H9 (cell line): ENCODE data around the gene ECE2. TPM values are rescaled to one million over a fixed set of nuclear protein-coding genes. Genes with fewer than 3 reads are reported as not detected.

ENCODE experiments used
- DNase-seq: peaks from one replicate; pipeline ENCODE4 v3.0.0-alpha.2; 2017
- H2AFZ ChIP-seq: one replicate; pipeline ENCODE4 v1.6.1; 2013; ENCODE audit warnings: mild to moderate bottlenecking, low read length, control low read depth, moderate library complexity
- H2AK5ac ChIP-seq: 2 replicates; pipeline ENCODE4 v1.6.1; 2013; ENCODE audit warnings: low read length, control low read depth, mixed read lengths; ENCODE audit not compliant: insufficient read length
- H2BK120ac ChIP-seq: one replicate; pipeline ENCODE4 v1.6.1; 2013; ENCODE audit warnings: low read depth, mild to moderate bottlenecking, low read length, control low read depth, inconsistent platforms; ENCODE audit not compliant: poor library complexity, severe bottlenecking
- H2BK12ac ChIP-seq: 2 replicates; pipeline ENCODE4 v1.6.1; 2013; ENCODE audit warnings: low read length, control low read depth, mixed read lengths, low read depth; ENCODE audit not compliant: insufficient read length
- H2BK15ac ChIP-seq: 2 replicates; pipeline ENCODE4 v1.6.1; 2013; ENCODE audit warnings: low read depth, low read length, control low read depth
- H2BK20ac ChIP-seq: one replicate; pipeline ENCODE4 v1.6.1; 2013; ENCODE audit warnings: low read depth, mild to moderate bottlenecking, low read length, control low read depth, inconsistent platforms; ENCODE audit not compliant: poor library complexity, severe bottlenecking
- H2BK5ac ChIP-seq: 2 replicates; pipeline ENCODE4 v1.6.1; 2013; ENCODE audit warnings: low read length, control low read depth, mixed read lengths; ENCODE audit not compliant: insufficient read length
- H3K14ac ChIP-seq: 2 replicates; pipeline ENCODE4 v1.6.1; 2013; ENCODE audit warnings: low read length, control low read depth; ENCODE audit not compliant: insufficient read depth
- H3K18ac ChIP-seq: 2 replicates; pipeline ENCODE4 v1.6.1; 2013; ENCODE audit warnings: low read depth, mild to moderate bottlenecking, mixed read lengths, low read length, control low read depth; ENCODE audit not compliant: insufficient read length
- H3K23ac ChIP-seq: 2 replicates; pipeline ENCODE4 v1.6.1; 2013; ENCODE audit warnings: low read length, control low read depth, mixed read lengths, low read depth; ENCODE audit not compliant: insufficient read length
- H3K23me2 ChIP-seq: 2 replicates; pipeline ENCODE4 v1.6.1; 2013; ENCODE audit warnings: low read depth, mild to moderate bottlenecking, mixed read lengths, low read length, control low read depth; ENCODE audit not compliant: insufficient read length, poor library complexity, severe bottlenecking
- H3K27ac ChIP-seq: 2 replicates; pipeline ENCODE4 v1.5.1; 2013; ENCODE audit warnings: low read length, control low read depth, mixed read lengths, low read depth; ENCODE audit not compliant: insufficient read length
- H3K27me3 ChIP-seq: 2 replicates; pipeline ENCODE4 v1.6.1; 2013; ENCODE audit warnings: low read length, control low read depth, inconsistent platforms; ENCODE audit not compliant: insufficient read depth
- H3K4ac ChIP-seq: 2 replicates; pipeline ENCODE4 v1.6.1; 2013; ENCODE audit warnings: low read depth, mild to moderate bottlenecking, control low read depth, inconsistent platforms, low read length, moderate library complexity
- H3K4me1 ChIP-seq: 2 replicates; pipeline ENCODE4 v1.6.1; 2013; ENCODE audit warnings: low read length, control low read depth, inconsistent platforms; ENCODE audit not compliant: insufficient read depth
- H3K4me2 ChIP-seq: 2 replicates; pipeline ENCODE4 v1.6.1; 2013; ENCODE audit warnings: low read length, control low read depth, mixed read lengths; ENCODE audit not compliant: insufficient read length, insufficient read depth
- H3K56ac ChIP-seq: 2 replicates; pipeline ENCODE4 v1.6.1; 2013; ENCODE audit warnings: low read depth, mild to moderate bottlenecking, mixed read lengths, low read length, control low read depth; ENCODE audit not compliant: insufficient read length
- H3K79me1 ChIP-seq: 2 replicates; pipeline ENCODE4 v1.6.1; 2013; ENCODE audit warnings: low read depth, mild to moderate bottlenecking, moderate library complexity, low read length, control low read depth, inconsistent platforms; ENCODE audit not compliant: insufficient read depth, poor library complexity, severe bottlenecking
- H3K79me2 ChIP-seq: 2 replicates; pipeline ENCODE4 v1.6.1; 2013; ENCODE audit warnings: low read length, control low read depth, inconsistent platforms; ENCODE audit not compliant: insufficient read depth
- H3K9ac ChIP-seq: 2 replicates; pipeline ENCODE4 v1.6.1; 2013; ENCODE audit warnings: low read length, control low read depth, mixed read lengths; ENCODE audit not compliant: insufficient read length; ENCODE audit errors: extremely low read depth
- H3K9me3 ChIP-seq: one replicate; pipeline ENCODE4 v1.6.1; 2013; ENCODE audit warnings: low read depth, low read length, inconsistent platforms; ENCODE audit not compliant: control insufficient read depth
- H3T11ph ChIP-seq: one replicate; pipeline ENCODE4 v1.6.1; 2013; ENCODE audit warnings: mild to moderate bottlenecking, low read length, control low read depth, inconsistent platforms
- H4K20me1 ChIP-seq: one replicate; pipeline ENCODE4 v1.6.1; 2013; ENCODE audit not compliant: control insufficient read depth, insufficient read length, insufficient read depth
- H4K5ac ChIP-seq: 2 replicates; pipeline ENCODE4 v1.6.1; 2013; ENCODE audit warnings: low read depth, mild to moderate bottlenecking, mixed read lengths, low read length, control low read depth; ENCODE audit not compliant: insufficient read length
- H4K8ac ChIP-seq: replicated peaks from 2 replicates; pipeline ENCODE4 v1.6.1; 2013; ENCODE audit warnings: low read length, control low read depth, mixed read lengths, low read depth; ENCODE audit not compliant: insufficient read length
- H4K91ac ChIP-seq: 2 replicates; pipeline ENCODE4 v1.6.1; 2013; ENCODE audit warnings: low read depth, mild to moderate bottlenecking, moderate library complexity, mixed read lengths, low read length, control low read depth; ENCODE audit not compliant: insufficient read length
- H3K27ac Mint-ChIP-seq, 3 experiments: 2 replicates in 2 of 3; 3 replicates in 1 of 3; pipeline ENCODE4 v1.8.0; 2020 to 2021; ENCODE audit warnings: mixed read lengths in 3 of 3, mild to moderate bottlenecking in 1 of 3, moderate library complexity in 1 of 3
- H3K27me3 Mint-ChIP-seq: 2 replicates; pipeline ENCODE4 v1.8.0; 2021; ENCODE audit warnings: low read depth, mild to moderate bottlenecking, moderate library complexity, mixed read lengths
- H3K36me3 Mint-ChIP-seq, 3 experiments: 2 replicates in 2 of 3; 3 replicates in 1 of 3; pipeline ENCODE4 v1.8.0; 2020 to 2021; ENCODE audit warnings: low read depth in 3 of 3, mixed read lengths in 3 of 3; ENCODE audit not compliant: insufficient read depth in 1 of 3
- H3K4me1 Mint-ChIP-seq, 2 experiments: 2 replicates each; pipeline ENCODE4 v1.8.0; 2020; ENCODE audit warnings: mixed read lengths in 2 of 2
- H3K4me3 Mint-ChIP-seq, 2 experiments: 2 replicates in 1 of 2; 3 replicates in 1 of 2; pipeline ENCODE4 v1.8.0; 2020 to 2021; ENCODE audit warnings: mild to moderate bottlenecking in 2 of 2, mixed read lengths in 2 of 2, moderate library complexity in 1 of 2
- H3K9me3 Mint-ChIP-seq, 2 experiments: 2 replicates in 1 of 2; 3 replicates in 1 of 2; pipeline ENCODE4 v1.8.0; 2020; ENCODE audit warnings: mild to moderate bottlenecking in 2 of 2, mixed read lengths in 2 of 2, moderate library complexity in 1 of 2
- CTCF ChIP-seq: fragments of 200-600 bp; sonication (generic); conservative IDR thresholded peaks from 3 replicates; pipeline ENCODE4 v1.8.0; 2021; ENCODE audit warnings: antibody characterized with exemption, mild to moderate bottlenecking
- WGBS: extraction: QIAGEN DNeasy Blood & Tissue Kit; methylation state at CpG from one replicate; pipeline ENCODE4 v1.1.7; 2013; ENCODE audit warnings: missing lambda C conversion rate, low lambda C conversion rate, mixed read lengths; ENCODE audit not compliant: insufficient read length; ENCODE audit errors: extremely low coverage; 5-methylcytosine and 5-hydroxymethylcytosine counted together
- total RNA-seq: library from RNA; stranded (reverse); gene quantifications from 2 replicates; pipeline ENCODE4 v1.2.1, GENCODE V29; 2021

Gene ECE2
- total RNA-seq, 1 experiment from 2014 or later, result not detected

- Histone ChIP-seq H3K9me3 (no peaks in the 10 kb centered on the region), H4K5ac (no peak within 1 kb of the TSS), H2BK15ac (no peak within 1 kb of the TSS), H3K4me1 (no peaks in the 10 kb centered on the region), H3K79me1 (no peaks in the 10 kb centered on the region), H3K23ac (no peak within 1 kb of the TSS), H3K27me3 (peaks cover 37% of the 10 kb centered on the region), H4K20me1 (no peaks in the 10 kb centered on the region), H3K18ac (no peak within 1 kb of the TSS), H3K14ac (no peak within 1 kb of the TSS), H3T11ph (no peak within 1 kb of the TSS), H3K4ac (no peak within 1 kb of the TSS), H2AFZ (no peak within 1 kb of the TSS), H3K56ac (no peak within 1 kb of the TSS), H3K4me2 (peak within 1 kb of the TSS; percentile 65), H3K27ac (no peak within 1 kb of the TSS), H2BK12ac (no peak within 1 kb of the TSS), H2AK5ac (no peak within 1 kb of the TSS), H2BK120ac (no peak within 1 kb of the TSS), H2BK20ac (no peak within 1 kb of the TSS), H3K79me2 (no peaks in the 10 kb centered on the region), H3K9ac (no peak within 1 kb of the TSS), H4K91ac (no peak within 1 kb of the TSS), H4K8ac (no peak within 1 kb of the TSS), H3K23me2 (peaks cover 15% of the 10 kb centered on the region), H2BK5ac (no peak within 1 kb of the TSS)
- Mint-ChIP-seq H3K9me3 (no peaks in the 10 kb centered on the region), H3K27ac (no peak within 1 kb of the TSS), H3K27me3 (peaks cover 77% of the 10 kb centered on the region), H3K36me3 (no peaks in the 10 kb centered on the region), H3K4me1 (peaks cover 2 to 6% of the 10 kb centered on the region in 2 experiments), H3K4me3 (peak within 1 kb of the TSS; percentile 65 to 77)
- peak; percentile 82 for DNase-seq
- TF ChIP-seq CTCF, result peak; percentile 46
- WGBS, result no CpG with 5 or more reads among the region's 66 CpGs
These were observed 46.3 kb upstream of the ECE2 start, which contains the start of gene VWA5B2 for GRCh38 chr3:184229394-184230080. Gene VWA5B2, plus strand, starts transcription at chr3:184229585. Its CDS starts 944 bp downstream, at chr3:184230529.
